ENCODE results near the gene INPP5J. TPM values are rescaled to one million over a fixed set of nuclear protein-coding genes. Genes with fewer than 3 reads are reported as not detected.

Gene INPP5J
- total and polyA plus RNA-seq, 2 of the 13 experiments (the other 11 are each of a cell fraction or from before 2014, with no cell fraction given) = 0.24 to 1.1 TPM

DNA sequence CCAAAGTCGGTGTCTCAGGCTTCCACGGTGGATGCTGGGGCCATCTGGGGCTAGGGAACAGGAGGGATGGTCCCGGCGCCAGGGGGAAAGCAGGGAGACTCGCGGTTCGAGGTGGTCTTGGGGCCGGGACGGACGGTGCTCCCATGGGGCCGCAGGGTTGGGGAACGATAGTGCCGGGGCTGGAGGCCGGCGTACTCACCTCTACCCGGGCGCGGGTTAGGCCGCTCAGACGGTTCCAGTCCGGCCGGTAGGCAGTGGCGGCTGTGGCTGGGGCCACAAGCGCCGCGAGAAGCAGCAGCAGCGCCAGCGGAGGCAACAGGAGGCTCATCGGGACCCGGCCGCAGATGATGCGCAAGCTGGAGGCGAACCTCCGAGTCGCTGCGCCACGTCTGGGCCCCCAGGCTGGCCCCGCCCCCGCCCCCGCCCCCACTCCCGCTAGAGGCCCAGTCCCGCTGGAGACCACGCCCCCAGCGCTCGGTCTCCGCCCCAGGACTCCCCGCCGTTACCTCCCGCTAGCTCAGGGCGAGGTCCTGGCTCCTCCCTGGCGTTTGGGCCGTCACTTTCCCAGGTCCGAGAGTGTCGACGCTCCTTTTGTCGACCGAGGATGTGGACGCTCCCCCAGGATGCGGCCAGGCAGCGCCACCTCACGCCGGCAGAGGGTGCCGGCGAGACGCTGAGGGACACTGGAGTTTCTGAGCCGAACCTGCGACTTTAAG, 15.4 kb upstream of the INPP5J start, which contains the start of gene SELENOM (continued):
- TF ChIP-seq, protein P1, sequence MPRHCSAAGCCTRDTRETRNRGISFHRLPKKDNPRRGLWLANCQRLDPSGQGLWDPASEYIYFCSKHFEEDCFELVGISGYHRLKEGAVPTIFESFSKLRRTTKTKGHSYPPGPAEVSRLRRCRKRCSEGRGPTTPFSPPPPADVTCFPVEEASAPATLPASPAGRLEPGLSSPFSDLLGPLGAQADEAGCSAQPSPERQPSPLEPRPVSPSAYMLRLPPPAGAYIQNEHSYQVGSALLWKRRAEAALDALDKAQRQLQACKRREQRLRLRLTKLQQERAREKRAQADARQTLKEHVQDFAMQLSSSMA (CRISPR knock-in tag; IDR thresholded peaks at IDR 0.05) = peak; percentile 47; the same call in 1 of the 2 replicates
- TF ChIP-seq ZNF747 (CRISPR knock-in tag; IDR thresholded peaks at IDR 0.05; ENCODE audit: borderline replicate concordance) (no peak), ZNF367 (CRISPR knock-in tag; IDR thresholded peaks at IDR 0.05; ENCODE audit: borderline replicate concordance) (no peak), TMF1 (CRISPR knock-in tag; IDR thresholded peaks at IDR 0.05; ENCODE audit: low read depth) (no peak), ZMYM4 (CRISPR knock-in tag; IDR thresholded peaks at IDR 0.05) (0 out of 2 replicates have a peak, but pooled peaks have one; percentile 23), SNAI1 (CRISPR knock-in tag; IDR thresholded peaks at IDR 0.05; ENCODE audit: borderline replicate concordance) (no peak), NR2F2 (IDR thresholded peaks at IDR 0.05; ENCODE audit: borderline replicate concordance, low read depth) (no peak), TGIF2 (CRISPR knock-in tag; IDR thresholded peaks at IDR 0.05) (no peak), ELF1 (CRISPR knock-in tag; IDR thresholded peaks at IDR 0.05) (no peak), ZNF772 (CRISPR knock-in tag; IDR thresholded peaks at IDR 0.05) (no peak), TOPORS (CRISPR knock-in tag; IDR thresholded peaks at IDR 0.05) (no peak), NBN (conservative IDR thresholded peaks at IDR 0.05) (no peak), HOXD1 (CRISPR knock-in tag; IDR thresholded peaks at IDR 0.05) (no peak), HIVEP1 (CRISPR knock-in tag; IDR thresholded peaks at IDR 0.05) (0 out of 2 replicates have a peak, but pooled peaks have one; percentile 13), PLRG1 (conservative IDR thresholded peaks at IDR 0.05) (no peak), ZBTB8A (CRISPR knock-in tag; IDR thresholded peaks at IDR 0.05; ENCODE audit: borderline replicate concordance, low read depth) (no peak), GPN1 (CRISPR knock-in tag; IDR thresholded peaks at IDR 0.05; ENCODE audit: borderline replicate concordance) (no peak), TBL1XR1 (IDR thresholded peaks at IDR 0.05; ENCODE audit: borderline replicate concordance, low read length, partially characterized antibody) (no peak)
- TF ChIP-seq, protein P2, sequence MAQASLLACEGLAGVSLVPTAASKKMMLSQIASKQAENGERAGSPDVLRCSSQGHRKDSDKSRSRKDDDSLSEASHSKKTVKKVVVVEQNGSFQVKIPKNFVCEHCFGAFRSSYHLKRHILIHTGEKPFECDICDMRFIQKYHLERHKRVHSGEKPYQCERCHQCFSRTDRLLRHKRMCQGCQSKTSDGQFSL (CRISPR knock-in tag; IDR thresholded peaks at IDR 0.05) = no peak
- TF ChIP-seq, protein P3, sequence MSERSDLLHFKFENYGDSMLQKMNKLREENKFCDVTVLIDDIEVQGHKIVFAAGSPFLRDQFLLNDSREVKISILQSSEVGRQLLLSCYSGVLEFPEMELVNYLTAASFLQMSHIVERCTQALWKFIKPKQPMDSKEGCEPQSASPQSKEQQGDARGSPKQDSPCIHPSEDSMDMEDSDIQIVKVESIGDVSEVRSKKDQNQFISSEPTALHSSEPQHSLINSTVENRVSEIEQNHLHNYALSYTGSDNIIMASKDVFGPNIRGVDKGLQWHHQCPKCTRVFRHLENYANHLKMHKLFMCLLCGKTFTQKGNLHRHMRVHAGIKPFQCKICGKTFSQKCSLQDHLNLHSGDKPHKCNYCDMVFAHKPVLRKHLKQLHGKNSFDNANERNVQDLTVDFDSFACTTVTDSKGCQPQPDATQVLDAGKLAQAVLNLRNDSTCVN (CRISPR knock-in tag; IDR thresholded peaks at IDR 0.05; ENCODE audit: borderline replicate concordance) = no peak
- TF ChIP-seq, protein P4, sequence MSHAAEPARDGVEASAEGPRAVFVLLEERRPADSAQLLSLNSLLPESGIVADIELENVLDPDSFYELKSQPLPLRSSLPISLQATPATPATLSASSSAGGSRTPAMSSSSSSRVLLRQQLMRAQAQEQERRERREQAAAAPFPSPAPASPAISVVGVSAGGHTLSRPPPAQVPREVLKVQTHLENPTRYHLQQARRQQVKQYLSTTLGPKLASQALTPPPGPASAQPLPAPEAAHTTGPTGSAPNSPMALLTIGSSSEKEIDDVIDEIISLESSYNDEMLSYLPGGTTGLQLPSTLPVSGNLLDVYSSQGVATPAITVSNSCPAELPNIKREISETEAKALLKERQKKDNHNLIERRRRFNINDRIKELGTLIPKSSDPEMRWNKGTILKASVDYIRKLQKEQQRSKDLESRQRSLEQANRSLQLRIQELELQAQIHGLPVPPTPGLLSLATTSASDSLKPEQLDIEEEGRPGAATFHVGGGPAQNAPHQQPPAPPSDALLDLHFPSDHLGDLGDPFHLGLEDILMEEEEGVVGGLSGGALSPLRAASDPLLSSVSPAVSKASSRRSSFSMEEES (CRISPR knock-in tag; IDR thresholded peaks at IDR 0.05) = no peak
- TF ChIP-seq, protein P5, sequence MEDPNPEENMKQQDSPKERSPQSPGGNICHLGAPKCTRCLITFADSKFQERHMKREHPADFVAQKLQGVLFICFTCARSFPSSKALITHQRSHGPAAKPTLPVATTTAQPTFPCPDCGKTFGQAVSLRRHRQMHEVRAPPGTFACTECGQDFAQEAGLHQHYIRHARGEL (CRISPR knock-in tag; IDR thresholded peaks at IDR 0.05) = no peak
- TF ChIP-seq, protein P6, sequence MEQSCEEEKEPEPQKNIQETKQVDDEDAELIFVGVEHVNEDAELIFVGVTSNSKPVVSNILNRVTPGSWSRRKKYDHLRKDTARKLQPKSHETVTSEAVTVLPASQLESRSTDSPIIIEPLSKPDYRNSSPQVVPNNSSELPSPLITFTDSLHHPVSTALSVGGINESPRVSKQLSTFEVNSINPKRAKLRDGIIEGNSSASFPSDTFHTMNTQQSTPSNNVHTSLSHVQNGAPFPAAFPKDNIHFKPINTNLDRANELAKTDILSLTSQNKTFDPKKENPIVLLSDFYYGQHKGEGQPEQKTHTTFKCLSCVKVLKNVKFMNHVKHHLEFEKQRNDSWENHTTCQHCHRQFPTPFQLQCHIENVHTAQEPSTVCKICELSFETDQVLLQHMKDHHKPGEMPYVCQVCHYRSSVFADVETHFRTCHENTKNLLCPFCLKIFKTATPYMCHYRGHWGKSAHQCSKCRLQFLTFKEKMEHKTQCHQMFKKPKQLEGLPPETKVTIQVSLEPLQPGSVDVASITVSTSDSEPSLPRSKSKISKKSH (CRISPR knock-in tag; IDR thresholded peaks at IDR 0.05; ENCODE audit: borderline replicate concordance) = no peak
- TF ChIP-seq, protein P7, sequence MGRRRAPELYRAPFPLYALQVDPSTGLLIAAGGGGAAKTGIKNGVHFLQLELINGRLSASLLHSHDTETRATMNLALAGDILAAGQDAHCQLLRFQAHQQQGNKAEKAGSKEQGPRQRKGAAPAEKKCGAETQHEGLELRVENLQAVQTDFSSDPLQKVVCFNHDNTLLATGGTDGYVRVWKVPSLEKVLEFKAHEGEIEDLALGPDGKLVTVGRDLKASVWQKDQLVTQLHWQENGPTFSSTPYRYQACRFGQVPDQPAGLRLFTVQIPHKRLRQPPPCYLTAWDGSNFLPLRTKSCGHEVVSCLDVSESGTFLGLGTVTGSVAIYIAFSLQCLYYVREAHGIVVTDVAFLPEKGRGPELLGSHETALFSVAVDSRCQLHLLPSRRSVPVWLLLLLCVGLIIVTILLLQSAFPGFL (CRISPR knock-in tag; IDR thresholded peaks at IDR 0.05) = no peak
